SKM-1 (cell line): ENCODE measurements around the gene FGFR3.

ENCODE experiments used
- DNase-seq: peaks from one replicate; lab custom pipeline; 2025; ENCODE audit not compliant: unreplicated experiment; lab: John Stamatoyannopoulos, UW

Gene FGFR3

DNA sequence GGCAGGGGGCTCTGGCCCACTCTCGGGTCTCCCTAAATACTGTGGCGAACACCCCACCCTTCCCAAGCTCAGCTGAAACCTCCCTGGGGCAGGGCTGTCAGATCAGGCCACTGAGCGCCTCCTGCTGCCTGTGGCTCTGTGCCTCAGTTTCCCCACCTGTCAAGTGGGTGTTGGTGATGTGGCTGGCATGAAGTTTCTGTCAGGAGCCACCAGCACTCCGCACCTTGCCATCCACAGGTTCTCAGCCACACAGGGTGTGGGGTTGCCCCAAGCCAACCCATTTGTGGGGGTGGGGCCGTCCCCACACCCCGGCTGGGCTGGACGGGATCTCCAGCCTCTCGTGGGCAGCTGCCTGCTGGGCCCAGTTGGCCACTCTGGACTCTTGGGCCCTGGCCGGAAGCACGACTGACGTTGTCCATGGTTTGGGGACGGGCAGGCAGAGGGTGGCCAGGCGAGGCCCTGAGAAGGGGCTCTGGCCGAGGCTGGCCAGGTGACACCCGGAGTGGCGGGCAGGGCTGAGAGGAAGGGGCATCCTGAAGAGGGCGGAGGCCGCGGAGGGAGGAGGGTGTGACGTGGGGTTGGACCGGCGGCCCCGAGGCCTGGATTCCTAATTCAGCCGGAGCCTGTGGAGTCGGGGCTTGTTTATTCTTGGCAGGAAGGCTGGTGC, 5.5 kb upstream of the FGFR3 start:
- DNase-seq: no peak

DNA sequence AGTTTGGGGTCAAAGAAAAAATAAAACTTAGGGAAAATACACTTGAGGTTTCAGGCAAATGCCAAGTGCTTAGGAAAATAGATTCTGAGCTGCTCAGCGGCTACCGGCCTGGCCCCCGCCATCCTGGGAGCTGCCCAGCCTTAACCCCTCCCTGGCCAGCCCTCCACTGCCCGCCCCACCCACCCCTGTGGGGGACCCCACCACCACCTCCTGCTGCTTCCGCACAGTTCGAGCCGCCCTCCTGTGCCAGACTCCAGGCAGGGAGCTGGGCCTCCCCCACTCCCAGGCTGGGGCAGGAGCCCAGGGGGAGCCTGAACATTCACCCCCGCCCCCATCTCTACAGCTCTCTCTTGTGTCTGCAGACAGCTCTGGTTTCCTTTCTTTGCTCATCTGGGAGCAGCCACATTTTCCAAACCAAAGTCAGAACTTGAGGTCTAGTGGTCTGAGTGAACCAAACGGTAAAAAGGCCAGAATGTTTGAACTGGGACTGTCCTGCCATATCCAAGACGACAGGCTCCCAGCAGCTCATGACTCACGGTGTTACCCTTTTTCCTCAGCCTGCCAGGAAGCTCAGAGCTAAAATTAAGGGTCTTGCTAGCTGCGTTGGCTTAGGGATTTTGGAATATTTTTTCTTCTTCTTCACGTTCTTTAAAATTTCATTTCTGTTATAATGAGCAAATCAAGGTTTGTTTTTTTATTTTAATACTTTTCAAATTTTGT, 4.7 kb upstream of the FGFR3 start:
- no peak for DNase-seq

DNA sequence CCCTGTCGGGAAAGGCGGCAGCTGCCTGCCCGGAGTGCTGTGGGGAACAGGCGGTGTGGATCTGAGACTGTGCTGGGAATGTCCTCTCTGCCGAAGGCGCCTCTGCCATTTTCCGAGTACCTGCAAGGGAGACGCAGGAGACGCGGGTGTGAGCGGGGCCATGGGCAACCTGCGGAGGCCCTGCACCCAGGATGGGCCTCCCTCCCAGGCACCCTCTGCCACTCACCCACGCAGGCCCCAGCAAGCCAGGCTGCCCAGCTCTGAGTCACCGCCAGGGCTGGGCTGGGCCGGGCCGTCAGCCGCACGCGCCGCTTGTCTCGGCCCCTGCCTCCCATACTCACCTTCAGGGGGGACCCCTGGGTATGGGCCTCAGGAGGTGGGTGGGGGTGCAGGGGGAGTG, 3.5 kb upstream of the FGFR3 start:
- DNase-seq: no peak

DNA sequence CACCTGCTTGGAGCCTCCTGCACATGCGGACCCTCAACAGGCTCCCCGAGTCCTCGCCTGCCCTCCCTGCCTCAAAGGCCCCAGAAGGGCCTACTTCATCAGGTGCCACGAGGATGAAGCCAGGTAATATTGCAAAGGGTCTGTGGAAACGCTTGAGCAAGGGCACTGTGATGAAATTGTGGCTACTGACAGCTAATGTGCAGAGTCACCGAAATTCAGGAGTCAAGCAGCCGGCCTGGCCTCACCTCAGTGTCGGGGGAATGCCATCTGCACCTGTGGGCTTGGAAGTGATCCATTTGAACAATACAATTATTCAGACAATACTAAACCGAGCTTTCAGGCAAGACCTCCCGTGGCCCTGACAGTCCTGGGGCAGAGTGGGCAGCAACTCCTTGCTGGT, 3.1 kb upstream of the FGFR3 start:
- DNase-seq: no peak

DNA sequence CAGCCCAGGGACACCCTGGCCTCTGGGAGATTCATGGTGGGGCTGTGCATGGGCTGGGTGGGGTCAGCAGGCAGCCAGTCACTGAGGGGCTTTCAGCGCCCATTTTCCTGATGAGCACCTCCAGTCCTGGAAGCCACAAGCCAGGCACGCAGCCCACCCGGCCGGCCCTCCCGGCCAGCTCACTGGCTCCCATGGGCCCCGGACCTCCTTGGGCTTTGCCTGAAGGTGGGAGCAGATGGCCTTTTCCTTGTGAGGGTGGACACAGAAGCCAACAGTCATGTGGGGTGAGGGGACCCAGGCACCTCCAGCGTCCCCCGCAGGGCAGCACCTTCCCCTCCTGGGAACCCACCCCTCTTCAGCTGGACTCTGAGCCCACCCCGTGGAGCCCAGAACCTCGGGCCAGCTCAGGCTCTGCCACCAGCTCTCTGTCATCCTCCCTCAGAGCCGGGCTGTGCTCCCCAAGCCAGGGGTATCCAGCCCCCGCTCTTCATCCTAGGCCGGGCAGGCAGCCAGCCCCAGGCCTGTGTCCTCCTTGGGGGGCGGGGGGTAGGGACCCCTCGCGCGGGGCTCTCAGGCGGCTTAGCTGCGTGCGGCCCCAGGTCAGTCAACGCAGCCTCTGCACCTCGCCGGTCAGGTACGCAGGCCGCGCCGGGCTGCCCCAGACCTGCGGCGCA, 798 bp upstream of the FGFR3 start:
- DNase-seq: no peak

DNA sequence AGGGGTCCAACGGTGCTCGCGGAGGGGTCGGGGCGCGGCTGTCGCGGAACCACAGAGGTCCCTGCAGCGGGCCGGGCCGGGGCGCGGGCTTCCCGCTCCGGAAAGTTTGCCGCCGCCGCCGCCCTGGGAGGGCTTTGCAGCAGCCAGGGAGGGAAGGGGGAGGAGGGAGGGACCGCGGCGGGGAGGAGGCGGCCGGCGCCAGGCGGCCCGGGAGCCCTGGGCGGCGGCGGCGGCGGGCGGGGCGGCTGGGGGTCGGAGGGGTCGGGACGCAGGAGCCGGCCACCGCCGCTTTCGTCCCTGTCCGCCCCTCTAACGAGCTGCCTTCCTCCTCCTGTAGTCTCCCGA, 375 bp downstream of the FGFR3 start:
- DNase-seq: no peak

DNA sequence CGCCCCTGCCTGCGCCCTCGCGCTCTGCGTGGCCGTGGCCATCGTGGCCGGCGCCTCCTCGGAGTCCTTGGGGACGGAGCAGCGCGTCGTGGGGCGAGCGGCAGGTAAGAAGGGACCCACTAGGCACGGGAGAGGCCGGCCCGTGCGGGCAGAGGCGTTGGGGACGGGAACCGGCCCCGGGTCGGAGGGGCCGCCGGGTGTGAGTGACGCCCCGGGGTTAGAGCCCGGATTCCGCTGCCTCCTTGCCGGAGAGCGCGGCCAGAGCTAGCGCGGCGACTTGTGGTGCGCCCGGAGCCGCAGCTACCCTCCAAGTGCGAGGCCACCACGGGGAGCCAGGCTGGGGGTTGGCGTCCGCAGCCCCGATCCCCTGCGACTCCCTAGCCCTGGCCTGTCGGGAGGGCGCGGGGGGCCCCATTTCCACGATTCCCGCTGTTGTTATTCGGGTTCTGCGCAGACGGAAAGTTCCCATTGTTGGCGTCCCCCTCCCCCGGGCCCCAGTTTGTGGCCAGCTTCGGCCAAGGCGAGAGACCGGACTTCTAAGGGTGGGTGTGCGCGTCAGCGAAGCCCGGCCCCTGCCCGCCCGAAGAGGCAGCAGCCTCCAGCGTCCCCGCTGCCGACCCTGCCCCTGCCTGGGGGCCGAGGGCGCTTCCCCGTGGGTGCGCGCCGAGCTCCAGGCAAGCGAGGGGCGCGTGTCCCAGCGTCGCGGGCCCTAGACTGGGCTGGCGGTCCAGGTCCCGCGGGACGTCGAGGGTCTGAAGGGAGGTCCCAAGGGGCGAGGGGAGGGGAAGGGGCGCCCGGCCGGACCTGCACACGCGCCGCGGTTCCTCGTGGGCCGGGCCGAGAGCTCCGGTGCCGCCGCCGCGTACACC, 1.1 kb downstream of the FGFR3 start:
- no peak for DNase-seq

DNA sequence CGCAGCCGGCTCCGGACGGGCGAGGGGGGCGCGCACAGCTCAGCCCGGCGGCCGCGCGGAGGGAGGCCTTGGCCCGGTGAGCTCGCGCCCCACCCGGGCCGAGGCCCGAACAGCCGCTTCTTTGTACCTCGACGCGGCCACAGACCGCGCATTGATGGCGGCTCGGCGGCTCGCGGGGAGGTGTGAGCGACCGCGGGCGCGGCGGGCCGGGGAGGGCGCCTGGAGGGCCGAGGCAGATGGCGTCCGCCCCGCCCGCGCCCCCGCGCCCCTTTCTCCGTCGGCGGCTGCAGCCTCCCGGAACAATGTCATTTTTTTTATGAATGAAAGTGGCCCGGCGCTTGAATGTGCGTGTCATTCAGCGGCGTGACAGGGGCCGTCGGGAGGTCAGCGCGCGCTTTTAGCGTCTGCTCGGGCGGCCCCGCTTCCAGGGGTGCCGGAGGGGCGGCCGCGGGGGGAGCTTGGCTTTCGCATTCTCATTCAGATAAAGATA, 1.8 kb downstream of the FGFR3 start:
- no peak for DNase-seq

DNA sequence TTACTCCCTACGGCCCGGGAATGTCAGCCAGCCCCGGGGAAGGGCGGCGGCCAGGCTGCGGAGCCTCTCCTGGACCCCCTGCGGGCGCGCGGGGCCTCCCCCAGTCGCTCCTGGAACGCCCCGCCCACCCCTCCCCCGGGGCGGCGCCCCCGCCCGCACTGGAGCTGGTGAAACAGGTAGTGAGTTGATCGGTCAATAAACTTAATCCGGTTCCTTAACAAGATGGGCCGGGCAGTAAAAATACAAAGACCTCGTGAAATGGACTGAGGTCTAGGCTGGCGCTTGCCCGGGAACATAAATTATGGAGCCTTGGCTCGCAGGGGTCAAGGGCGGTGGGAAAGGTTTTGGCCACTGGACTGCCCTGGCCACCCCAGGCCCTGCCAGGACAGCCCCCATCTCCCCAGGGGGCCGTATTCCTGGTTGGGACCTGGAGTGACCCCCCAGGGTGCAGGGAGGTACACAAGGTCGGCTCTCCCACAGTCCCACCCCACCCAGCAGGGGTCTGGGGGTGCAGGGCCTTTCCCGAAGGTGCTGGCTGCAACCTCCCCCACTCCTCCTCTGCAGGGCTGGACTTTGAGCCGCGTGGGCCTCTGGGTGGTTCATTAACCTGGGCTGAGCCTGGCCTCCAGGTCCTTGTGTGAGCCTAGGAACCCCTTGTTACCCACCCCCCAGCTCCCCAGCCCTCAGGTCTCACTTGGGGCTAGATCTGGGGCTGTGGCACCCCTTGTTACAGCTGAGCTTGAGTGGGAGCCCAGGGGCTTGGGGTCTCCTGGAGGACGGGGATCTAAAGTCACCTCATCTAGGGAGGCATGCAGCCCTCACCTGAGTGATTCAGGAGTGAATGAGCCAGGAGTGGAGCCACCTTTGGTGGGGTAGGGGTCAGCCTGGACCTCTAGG, 2.5 kb downstream of the FGFR3 start:
- DNase-seq: no peak

DNA sequence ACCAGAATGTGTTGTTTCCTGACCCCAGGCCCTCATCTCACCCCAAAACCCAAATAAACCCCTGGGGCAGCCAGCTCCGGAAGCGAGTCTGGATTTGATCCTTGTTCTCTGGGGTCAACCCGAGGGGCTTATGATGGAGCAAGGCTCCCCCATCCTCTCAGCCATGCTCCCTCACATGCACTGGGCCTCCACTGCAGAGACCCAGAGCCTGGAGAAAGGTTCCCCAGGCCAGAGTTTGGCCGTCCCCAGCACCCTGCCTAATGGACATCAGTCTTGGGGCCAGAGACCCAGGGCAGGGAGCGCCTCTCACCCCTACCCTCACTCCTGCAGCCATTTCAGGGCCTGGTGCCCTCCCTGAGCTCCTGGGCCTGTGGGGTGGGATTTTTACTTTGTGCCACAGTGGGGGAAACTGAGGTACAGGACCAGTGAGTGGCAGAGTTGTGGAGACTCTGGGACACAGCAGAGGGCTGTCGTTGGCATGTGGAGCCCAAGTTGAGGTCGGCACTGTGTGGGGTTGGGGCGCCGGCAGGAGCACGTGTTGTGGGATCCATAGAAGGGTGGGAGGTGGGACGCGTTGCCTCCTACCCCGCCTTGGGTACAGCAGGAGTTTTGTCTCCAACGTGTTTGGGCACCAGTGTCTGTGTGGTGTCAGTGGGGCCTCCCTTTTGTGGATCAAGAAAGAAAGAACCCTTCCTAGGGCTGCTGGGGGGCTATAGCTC, 3.6 kb downstream of the FGFR3 start:
- no peak for DNase-seq

DNA sequence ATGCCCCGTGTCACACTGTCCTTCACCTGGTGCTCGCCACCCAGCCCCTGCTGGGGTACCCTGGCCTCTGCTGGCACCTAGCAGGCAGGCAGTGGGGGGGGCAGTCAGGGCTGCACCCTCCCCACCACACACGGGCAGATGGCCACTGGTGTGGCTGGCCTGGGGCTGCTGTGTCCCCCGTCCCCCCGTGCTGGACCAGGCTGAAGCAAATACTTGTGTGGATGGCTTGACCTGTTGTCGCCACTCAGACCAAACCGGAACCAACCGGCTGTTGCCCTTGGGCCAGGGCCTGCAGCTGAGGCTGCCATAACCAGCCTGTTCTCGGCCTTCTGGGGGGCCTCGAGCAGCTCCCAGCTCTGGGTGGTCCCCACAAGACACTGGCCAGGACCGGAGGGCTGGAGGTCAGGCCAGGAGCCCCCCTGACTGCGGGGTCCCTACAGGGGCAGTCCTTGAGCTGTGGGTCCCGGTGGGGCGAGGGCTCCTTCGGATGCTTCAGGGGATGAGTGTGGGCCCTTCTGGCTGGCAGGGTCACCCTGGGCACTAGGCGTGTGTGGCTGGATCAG, 4.3 kb downstream of the FGFR3 start:
- DNase-seq: no peak

DNA sequence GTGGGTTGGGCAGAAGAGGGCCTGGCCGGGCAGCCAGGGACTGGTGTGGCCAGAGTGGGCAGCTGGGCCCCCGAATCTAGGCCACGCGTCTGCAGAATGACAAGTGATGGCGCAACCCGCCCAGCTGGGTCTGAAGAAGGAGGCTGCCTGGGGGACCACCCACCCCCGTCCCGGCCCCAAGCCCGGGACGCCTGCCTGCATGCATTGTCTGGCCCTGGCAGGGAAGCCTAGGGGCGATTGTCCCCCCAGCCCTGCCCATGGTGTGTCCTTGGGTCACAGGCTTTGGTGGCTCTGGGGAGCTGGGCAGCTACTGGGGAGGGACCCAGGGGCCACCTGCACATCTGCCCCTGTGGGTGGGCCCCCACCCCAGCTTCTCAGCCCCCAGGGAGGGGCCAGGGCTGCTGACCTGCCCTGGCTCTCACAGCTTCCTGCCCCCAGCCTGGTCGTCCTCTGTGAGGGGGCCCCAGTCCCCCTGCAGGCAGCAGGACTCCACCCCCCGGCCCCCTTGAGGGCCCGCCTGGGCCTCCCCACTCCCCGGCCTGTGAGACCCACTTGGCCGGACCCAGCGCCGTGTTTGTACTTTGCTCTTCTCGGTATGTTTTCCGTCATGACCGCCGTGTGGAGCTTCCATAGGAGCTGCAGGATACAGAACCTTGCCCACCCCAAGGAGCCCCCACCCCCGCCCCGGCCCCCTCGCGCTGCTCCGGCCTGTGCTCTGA, 4.9 kb downstream of the FGFR3 start:
- no peak for DNase-seq

DNA sequence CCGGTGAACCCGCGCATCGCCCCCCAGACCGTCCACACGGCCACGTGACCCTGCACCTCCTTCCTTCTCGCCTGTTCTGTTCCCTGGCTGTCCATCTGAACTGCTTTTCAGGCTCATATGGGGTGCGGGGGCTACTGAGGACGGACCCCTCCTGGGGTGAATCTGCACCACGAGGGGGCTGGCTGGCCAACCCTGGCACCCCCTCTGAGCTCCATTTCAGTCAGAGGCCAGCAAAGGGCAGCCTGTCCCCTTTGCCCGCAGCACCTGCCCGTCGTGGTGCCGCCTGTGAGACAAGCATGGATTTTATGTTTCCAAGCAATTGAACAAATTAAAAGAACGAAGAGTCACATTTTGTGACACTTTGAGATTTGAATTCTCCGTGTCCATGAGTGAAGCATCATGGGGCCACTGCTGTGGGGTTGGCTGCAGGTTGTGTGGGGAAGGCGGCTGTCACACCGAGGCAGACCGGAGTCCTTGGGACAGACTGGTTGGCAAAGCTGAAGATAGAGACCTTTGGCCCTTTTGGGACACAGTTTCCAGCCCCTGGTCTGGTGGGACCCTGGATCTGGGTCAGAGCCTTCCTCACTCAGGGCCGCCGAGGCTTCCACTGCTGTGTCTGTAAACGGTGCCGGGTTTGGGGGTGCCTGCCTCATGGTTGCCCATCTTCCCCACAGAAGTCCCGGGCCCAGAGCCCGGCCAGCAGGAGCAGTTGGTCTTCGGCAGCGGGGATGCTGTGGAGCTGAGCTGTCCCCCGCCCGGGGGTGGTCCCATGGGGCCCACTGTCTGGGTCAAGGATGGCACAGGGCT, 5.7 kb downstream of the FGFR3 start:
- DNase-seq: no peak

DNA sequence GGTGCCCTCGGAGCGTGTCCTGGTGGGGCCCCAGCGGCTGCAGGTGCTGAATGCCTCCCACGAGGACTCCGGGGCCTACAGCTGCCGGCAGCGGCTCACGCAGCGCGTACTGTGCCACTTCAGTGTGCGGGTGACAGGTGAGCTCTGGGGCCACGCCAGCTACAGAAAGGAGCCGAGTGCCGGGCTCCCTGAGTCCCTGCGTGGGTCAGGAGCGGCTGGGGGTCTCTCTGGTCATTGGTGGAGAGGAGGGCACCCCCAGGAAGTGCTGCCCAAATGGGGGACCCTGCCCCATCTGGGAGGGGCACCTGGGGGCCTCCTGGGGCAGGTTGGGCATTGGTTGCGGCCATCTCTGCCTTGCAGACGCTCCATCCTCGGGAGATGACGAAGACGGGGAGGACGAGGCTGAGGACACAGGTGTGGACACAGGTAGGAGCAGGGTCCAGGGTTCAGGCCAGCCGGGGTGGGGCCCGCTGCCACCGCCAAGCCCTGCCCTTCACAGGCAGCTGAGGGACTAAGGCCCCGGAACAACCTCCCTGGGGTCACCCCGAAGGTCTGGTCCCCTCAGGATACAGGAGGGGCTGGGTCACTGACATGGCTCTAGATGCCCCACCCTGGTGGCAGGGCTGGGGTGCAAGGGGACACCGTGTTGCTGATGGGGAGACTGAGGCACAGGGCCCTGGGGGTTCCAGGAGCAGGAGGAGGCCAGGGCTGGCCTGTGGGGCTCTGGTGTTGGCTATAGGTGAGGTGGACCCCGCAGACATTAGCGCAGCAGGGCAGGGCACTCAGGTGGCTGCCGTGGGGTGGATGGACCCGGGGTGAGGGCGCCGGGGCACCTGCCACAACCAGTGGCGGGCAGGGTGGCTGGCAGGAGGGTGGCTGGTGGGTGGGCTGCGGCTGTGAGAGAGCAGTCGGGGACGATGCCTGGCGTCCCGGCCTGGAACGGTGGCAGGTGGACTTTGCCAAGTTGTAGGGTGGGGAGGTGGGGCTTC, 6.6 kb downstream of the FGFR3 start:
- no peak for DNase-seq

DNA sequence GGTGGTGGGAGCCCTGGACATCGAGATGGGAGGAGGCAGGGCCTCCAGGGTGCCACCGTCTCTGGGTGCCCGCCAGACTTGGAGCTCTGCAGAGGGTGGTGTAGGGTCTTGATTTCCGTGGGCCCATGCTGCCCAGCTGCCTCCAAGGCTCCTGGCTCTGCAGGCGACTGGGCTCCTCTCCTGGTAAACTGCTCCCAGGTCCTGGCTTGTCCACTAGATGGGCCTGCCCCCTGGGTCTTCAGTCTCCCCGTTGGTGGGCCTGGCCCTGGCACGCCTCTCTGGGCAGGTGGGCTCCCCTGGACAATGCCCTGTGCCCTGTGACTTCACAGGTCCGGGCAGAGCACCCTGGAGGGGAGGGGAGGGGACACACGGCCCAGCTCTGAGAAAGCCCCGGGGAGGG, 7.7 kb downstream of the FGFR3 start:
- no peak for DNase-seq

DNA sequence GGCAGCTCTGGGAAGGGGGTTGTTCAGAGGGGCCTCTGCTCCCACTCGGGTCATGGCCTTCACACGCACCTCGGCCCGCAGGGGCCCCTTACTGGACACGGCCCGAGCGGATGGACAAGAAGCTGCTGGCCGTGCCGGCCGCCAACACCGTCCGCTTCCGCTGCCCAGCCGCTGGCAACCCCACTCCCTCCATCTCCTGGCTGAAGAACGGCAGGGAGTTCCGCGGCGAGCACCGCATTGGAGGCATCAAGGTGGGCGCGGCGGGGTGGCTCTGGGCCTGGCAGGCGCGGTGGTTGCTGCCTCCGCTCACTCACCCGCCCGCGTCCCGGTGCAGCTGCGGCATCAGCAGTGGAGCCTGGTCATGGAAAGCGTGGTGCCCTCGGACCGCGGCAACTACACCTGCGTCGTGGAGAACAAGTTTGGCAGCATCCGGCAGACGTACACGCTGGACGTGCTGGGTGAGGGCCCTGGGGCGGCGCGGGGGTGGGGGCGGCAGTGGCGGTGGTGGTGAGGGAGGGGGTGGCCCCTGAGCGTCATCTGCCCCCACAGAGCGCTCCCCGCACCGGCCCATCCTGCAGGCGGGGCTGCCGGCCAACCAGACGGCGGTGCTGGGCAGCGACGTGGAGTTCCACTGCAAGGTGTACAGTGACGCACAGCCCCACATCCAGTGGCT, 8.3 kb downstream of the FGFR3 start:
- no peak for DNase-seq
